Activated CD8-positive, alpha-beta memory T cell treated with anti-CD3 and anti-CD28 coated beads for 24 hours (primary cell): ENCODE data around the gene MCTP1.

Experiments used
- DNase-seq: peaks from one replicate; pipeline ENCODE4 v3.0.0-alpha.2; 2020

MCTP1 gene

DNA sequence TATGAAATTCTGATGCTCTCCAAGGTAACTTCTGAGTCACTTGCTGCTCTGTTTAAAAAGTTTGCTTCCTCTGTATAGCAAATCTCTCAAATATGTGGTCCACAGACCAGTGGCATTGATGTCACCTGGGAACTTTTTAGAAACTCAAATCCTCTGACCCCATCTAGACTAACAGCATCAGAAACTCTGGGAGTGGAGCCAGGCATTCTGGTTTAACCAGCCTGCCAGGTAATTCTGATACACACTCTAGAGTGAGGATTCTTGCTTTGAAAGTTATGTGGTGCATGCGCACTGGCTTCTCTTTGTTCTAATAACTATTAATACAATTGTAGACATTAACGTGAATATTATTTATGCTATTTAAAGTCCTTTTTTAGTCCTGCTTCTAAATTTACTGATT is 368.3 kb downstream of the MCTP1 start:
- DNase-seq: no peak

DNA sequence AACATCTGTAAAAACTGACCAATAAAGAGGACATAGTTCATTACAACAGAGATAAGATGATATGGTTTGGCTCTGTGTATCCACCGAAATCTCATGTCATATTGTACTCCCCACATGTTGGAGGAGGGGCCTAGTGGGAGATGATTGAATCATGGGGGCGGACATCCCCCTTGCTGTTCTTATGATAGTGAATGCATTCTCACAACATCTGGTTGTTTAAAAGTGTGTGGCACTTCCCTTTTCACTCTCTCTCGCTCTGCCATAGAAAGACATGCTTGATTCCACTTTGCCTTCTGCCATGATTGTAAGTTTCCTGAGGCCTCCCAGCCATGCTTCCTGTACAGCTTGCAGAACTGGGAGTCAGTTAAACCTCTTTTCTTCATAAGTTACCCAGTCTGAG is 373.6 kb downstream of the MCTP1 start:
- no peak for DNase-seq

DNA sequence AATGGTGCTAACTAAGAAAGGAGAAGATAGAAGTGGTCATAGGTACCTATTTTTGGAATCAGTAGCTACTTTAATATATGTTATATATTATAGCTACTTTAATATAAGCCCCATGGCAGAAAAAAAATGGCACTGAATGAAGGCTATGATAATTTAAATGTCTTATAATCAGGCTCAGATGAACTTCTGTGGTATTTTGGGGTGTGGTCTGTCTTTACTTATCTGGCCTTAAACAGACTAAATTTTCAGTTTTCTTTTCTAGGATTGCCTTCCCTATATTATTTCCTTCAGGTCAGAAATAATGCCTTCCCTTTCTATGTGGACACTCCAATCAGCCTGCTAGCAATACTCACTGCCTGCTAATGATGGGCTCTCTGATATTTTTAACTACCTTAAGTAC is 374.2 kb downstream of the MCTP1 start:
- no peak for DNase-seq

DNA sequence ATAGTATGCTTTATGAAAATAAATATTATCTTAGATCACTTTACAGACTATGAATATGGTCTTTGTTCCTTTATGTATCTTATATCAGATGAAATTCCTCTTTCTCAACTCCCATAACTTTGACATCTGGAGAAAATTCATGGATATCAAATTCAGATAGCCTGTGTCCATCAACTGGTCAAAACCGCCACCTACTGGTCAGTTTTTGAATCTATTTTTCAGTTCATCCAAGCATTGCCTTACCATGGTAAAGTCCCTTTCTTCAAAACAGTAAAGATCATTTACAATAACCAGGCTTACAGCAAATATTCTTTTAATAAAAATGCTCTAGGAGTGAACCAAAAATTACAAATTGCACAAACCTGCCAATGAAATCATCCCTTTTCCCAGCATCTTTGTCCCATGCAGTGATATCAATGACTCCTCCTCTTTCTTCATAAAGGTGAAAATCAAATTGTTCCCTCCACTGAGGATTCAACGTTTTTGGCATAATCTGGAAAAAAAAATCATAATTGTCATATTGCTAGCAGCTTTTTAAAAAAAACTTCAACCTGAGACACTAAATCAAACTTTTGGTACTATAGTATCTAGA is 375.9 kb downstream of the MCTP1 start:
- no peak for DNase-seq

DNA sequence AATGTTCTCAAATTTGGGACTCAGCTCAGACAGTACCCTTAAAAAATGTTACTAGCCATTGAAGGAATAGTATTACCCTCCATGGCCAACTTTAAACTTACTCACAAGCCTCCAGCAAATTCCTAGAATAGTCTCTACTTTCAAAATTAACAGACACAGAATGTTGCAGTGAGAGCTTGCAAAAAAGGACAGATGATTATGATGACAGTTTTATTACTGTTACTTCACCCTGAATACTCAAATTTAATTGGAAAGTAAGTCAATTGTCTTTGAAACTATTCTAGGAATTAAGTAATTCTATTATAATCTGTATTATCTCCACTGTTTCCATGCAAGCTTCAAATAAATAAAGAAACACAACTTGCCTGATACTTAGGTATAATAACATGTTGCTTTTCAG is 378.1 kb downstream of the MCTP1 start:
- no peak for DNase-seq

DNA sequence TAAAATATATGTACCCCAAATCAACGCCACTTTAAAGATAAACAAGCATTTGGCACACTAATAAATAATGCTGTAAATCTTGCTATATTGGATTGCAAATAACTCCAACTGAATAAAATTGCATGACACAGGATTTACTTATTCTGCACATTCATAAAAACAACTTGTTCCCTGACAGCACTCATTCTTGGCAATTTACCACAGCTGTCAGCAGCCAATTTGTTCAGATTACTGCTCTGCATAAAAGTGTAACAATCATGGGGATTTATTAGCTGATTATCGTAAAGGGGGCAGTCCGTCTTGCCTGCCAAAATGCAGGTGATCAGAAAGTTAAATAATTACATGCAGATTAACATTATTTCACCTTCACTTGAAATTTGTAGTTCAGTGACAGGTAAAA is 381.2 kb downstream of the MCTP1 start:
- no peak for DNase-seq

DNA sequence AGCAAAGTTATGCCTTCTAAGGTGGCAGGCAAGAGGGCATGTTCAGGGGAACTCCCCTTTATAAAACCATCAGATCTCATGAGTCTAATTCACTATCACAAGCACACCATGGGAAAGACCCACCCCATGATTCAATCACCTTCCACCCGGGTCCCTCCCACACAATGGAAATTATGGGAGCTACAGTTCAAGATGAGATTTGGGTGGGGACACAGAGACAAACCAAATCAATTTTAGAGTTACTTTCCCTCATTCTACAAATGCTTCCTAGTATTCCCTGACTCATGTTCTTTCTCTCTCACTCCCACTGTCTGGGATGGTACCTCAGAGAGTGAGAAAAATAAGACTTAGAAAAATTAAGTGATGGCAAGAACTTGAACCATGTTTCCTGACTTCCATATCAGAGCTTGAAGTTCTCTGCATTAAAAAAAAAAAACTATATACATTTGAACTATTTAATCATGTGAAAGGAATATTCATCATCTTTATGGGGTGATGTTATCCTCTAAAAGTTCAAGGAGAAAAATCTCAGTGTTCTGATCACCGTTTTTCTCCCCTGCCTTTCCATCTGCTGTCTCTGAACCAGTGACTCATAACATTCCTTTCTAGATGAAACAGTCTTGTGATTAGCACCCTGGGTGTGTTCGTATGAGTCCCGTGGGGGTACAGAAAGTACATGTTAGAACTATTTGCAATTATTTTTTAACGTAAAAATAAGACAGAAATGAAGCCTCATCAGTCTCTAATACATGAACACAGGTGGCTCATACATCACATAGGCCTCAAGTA is 383.5 kb downstream of the MCTP1 start:
- DNase-seq: no peak

DNA sequence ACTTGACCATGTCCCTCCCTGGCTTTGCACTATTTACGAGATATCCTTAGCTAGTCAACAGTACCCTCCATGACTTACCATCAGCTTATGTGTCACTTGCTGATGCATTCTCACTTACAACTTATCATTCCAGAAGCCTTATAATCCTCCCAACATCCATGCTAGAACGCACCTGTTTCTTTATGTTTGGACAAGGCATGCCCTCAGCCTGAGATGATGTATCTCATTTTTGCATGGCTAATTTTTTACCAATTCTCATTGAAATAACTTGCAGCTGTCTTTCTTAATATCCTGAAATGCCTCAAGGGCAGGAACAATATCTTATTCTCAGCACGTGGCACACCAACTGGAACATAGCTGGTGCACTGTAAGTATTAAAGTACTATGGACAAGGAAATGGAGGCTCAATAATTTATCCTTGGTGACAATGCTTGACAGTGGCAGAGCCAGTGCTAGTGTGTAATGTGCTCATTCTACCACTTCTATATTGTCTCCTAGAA is 384.8 kb downstream of the MCTP1 start:
- no peak for DNase-seq

DNA sequence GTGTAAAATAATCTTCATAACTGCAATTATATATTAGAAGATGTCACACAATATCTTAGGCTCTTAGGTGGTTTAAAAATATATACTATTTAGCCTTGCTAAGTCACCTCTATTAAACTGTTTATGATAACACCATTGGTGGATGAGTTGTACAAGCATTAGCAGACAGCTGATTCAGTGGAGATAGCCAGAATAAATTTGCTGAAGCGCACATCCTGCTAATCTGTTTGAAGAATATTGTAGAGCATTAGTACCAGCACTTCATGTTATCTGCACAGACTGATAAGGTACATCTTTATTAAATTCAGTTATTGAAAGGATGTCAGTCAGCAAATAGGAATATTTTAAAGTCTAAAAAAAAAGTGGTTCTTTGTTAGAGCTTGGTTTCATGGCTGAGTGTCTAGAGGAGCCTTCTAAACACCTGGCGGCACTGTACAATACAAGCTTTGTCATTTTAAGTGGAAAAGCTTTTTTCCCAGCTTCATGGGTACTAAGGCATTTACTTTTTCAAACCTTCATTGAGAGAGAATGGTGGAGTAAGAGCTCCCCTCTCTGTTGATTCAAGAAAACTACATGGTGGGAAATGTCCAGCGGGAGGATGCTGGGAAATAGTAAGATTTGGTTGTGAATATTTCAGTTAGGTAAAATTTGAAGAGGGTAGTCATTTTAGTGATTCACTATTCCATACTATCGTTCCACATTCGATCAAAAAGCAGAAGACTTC is 391.3 kb downstream of the MCTP1 start:
- DNase-seq: no peak

DNA sequence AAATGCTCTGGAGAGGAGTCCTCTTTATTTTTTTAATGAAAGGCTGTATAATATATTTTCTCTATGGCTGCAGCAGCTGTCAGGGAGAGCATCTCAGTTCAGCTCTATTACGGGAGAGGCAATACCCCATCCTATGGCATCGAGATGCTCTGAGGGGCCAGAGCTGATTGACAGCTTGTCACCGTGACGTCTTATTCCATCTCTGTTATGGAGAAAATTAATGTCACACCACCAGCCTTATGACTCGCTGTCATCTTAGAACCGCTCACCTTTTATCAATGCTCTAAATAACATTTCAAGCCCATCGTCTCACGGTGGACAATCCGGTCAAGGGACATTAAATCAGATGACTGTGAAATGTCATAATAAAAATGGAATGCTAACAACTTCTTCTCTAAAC is 392.9 kb downstream of the MCTP1 start:
- no peak for DNase-seq

DNA sequence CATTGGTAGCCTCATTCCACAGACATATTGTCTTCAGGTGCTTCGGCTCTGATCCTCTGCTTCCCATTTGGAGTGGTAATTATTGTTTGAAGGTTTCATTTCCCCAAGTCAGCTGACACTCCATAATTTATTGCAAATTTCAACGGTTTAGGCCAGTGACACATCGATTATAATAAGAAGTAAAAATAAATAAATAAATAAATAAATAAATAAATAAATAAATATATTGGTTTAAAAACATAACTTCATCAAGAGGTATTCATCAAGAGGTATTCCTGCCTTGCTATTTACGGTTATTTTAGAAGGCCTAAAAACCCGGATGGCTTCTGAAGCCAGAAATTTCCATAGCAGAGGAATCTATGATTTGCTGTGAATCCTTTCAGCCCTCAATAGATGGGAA is 393.3 kb downstream of the MCTP1 start:
- DNase-seq: no peak

DNA sequence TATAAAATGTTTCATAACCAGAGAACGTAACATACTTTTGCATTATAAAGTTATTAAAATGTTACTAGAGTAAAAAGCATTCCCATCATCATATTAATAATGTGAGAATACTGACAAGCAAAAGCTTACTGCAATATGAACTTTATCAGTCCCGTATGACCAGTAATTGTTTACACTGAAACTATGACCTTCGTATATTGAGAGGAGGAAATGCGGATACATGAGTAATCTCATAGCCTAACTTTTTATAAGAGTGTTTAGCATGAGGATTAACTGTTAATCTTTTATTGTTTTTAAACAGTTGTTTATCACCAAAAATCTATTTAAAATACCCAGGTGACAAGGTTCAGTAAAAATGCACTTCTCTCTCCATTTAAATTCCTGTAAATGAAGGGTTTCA is 394.0 kb downstream of the MCTP1 start:
- no peak for DNase-seq

DNA sequence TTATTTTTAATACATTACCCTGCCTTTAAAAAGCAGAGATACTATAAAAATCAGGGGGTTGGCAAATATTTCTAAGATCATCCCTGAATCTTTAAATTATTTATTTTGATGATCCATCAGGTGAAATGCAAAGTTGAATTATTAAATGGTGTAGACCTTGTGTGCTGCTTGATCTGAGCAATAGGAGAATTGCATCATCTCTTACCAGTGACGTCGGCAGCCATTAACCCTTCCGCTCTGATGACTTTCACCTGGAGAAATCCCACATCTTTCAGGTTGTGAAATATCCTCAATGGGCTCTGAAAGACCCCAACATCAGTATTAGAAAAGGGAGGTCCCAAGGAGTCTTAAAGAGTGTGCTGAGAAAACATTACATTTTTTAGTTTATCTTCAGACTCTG is 396.2 kb downstream of the MCTP1 start:
- DNase-seq: no peak

DNA sequence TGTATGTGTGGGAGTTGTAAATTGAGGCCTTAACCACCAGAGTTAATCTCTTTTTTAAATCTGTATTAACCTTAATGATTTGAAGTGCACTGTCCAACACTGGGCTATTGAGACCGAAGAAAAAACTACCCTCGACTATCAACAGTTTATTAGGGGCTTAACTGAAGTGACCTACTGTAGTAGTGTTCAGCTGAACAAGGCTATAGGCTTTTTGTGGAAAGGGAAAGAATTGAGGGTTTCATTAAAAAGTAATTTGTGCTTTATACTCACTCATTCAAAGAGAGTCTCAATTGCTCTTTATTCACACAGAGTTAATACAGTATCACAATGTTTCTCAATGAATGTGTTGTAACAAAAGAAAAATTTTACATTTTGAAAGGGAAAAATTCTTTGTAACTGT is 399.0 kb downstream of the MCTP1 start:
- DNase-seq: no peak

DNA sequence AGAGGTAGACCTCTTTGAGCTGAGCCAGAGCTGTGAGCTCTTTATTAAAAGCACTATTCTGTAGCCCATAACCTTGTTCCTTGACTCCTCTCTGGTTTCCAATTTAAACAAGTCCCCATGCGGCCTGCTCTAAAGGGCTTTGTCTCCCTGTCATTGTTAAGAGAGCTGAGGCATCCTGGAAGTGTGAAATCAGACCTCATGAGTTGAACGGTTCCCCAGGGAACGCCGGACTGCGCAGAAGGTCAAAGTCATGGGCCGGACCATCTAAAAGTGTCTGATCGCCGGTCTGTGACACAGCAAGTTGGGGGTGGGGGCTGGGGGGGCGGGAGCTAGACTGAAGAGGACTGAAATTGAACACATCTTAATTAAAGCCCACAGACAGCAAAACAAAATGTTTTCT is 400.6 kb downstream of the MCTP1 start:
- no peak for DNase-seq

DNA sequence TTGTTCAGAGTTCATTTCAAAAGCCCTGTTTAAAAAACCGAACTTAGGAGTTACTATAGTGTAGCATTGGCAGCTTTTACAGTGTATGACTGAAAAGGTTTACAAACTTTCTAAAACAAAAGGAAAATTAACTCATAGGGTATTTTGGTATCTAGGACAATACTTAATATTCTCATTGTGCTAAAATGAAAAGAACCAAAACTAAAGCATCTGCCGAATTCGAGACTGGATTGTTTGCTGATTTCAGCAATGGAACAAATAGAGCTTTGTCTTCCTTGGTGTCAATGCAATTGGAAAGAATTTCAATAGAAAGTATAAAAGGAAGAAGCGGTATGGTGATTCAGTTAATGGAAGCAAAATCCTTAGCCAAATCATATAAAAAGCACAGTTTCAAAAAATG is 412.4 kb downstream of the MCTP1 start:
- no peak for DNase-seq

DNA sequence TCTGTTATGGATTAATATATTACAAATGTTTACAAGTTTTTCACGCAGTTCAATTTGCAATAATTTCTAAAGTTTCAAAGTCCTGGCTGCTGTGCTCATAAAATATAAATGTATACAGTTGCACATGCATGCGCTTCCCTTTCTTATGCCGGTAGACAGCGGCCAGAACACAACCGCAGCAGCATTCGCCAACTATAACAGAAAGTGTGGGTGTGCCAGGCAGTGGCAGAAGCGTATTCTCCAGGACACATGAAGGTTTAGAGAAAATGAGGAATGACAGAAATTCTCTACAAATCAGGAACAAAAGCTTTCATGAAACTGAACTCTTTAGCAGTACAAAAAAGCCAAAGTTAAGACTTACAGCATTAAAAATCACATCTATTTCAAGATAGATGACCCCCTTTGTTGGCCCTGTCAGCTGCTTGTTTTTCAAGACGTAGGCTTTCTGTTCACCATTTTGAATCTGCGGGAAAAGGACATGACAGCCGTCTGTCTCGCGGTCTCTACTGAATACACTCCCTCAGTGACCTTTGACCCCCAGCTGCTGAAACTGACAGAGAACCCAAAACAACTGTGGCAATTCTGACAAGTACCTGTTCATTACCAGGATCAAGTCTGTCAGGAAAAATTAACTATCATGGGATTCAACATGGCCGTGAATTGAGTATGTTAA is 414.2 kb downstream of the MCTP1 start:
- no peak for DNase-seq

DNA sequence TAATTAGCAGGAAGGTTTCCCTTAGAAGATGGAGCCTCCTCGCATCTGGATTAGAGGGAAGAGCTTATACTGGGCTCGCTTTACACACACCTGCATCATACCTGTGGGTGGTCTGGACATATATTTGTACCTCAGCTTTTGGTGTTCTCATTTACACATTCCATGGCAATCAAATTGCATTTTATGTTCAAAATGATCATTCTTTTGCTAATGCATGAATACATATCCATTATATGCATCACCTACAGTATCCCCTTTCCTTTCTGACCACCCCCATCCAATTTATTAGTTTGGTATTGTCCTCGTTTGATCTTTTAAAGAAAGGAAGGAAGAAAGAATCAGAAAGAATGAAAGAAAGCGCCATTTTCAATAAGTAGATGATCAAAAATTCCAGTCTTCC is 415.0 kb downstream of the MCTP1 start:
- DNase-seq: no peak

DNA sequence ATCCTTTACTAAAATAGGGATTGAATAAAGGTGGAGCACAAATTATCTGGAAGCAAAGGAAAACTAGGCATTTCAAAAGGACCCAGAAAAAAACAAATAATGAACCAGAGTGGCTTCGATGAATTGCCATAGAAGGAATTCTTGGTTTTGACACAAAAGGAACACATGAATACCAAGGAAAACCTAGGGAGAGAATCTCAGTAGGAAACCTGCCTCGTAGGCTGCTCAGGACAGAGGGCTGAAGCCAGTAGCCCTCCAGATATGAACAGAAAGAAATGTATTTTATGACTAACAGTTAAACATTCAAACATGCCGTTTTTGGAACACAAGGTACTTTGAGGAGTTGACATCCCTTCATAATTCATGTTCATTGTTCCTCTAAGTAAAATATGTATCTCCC is 420.9 kb downstream of the MCTP1 start:
- DNase-seq: no peak

DNA sequence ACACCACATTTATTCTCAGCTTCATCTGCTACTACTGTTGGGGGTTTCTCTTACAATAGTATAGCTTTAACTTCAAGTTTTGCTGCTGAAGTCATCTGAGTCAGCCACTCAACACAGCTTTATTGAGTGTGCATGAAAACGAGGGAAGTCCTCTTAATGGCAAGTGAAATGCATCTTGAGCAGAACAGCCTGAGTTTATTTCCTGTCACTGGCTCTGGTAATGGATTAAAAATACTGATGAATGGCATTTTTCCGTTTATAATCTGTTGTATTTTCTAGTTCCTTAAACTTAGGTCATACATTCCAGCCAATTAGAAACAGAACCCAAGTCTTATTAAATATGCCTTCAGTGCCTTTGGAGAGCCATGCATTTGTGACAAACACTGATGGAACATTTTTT is 427.8 kb downstream of the MCTP1 start:
- no peak for DNase-seq

DNA sequence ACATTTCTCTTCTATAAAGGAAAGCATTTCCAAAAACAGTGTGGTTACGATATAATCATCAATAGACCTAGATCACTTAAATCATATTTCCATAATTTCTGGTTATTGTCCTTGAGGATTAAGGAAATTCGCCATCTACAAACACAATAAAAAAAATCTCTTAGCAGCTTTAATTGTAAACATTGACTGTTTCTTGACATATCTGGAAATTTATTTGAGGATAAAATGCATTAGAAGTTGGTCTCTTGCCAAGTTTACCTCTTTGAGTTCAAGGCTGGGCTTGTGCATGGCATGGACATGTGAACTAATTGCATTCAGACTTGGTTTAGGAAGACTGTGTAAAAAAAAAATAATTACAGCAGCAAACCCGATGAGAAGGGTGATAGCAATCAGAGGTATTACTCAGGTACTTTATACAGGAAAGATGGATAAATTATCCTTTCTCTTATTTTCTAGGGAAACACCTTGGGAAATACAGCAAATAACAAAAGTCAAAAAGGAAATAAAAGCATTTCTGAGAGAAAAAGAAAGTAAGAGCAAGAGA is 428.6 kb downstream of the MCTP1 start:
- DNase-seq: no peak

DNA sequence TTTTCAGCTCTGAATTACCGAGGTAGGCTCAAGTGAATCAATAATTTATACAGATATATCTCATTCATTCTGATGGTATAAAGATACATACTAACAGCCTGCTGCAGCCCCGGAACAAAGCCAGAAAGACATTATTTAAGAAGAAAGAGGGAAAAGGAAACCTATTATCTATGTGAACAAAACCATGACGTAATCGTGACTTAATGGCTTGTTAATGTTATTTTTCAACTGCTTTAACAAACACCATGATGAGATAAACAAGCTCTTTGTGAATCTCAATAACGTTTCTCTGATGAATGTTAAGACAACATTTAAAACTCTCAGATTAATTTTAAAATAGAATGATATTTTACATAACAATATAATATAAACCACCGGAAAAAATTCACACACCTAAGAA is 429.4 kb downstream of the MCTP1 start:
- DNase-seq: no peak

DNA sequence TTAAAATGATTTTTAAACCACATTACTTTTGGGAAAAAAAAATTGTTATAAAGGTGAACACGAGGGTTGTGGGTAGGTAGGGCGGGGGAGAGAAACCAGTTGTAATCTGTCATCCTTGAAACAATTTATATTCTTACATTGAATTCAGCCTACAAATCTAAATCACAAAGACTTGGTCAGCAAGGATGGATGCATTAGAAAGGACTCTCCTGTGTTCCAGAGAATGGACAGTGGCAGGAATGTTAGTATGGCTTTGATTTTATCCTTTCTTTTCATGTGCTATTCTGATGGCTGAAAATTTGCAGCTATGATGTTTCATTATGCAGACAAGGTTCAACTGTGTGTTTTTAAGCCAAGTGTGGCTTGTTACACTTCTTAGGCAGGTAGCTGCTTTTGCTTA is 431.8 kb downstream of the MCTP1 start:
- DNase-seq: no peak
